Measurements from ENCODE around the gene NEO1.
"Not testable (repeated sequence)": the region's sequence is repeated elsewhere in the genome, so short reads cannot be mapped to it uniquely, and the experiment has no call there.

The NEO1 gene

GRCh38 chr15:73196113-73196512 is 143.8 kb downstream of the NEO1 start:
- no peak for DNase-seq (ENCODE audit: low read depth in 2 of 2)

GRCh38 chr15:73200339-73200738 is 148.1 kb downstream of the NEO1 start:
- DNase-seq (ENCODE audit: low read depth in 2 of 2) = no peak

GRCh38 chr15:73210630-73211029 is 158.4 kb downstream of the NEO1 start:
- no peak for DNase-seq (ENCODE audit: low read depth in 2 of 2)

- no peak for DNase-seq (ENCODE audit: low read depth in 2 of 2)
Measured at GRCh38 chr15:73212424-73212823, 160.2 kb downstream of the NEO1 start.

- DNase-seq (ENCODE audit: low read depth in 2 of 2) = not testable (repeated sequence)
Measured at GRCh38 chr15:73221450-73221849, 169.2 kb downstream of the NEO1 start.

GRCh38 chr15:73225358-73226015 is 173.2 kb downstream of the NEO1 start:
- DNase-seq (ENCODE audit: low read depth in 2 of 2) = no peak

- DNase-seq (ENCODE audit: low read depth in 2 of 2) = no peak
Measured at GRCh38 chr15:73226093-73226814, 174.0 kb downstream of the NEO1 start.

- no peak for DNase-seq (ENCODE audit: low read depth in 2 of 2)
Measured at GRCh38 chr15:73227433-73228056, 175.3 kb downstream of the NEO1 start.

- DNase-seq (ENCODE audit: low read depth in 2 of 2) = no peak
Measured at GRCh38 chr15:73228128-73228646, 175.9 kb downstream of the NEO1 start.

GRCh38 chr15:73231661-73232419 is 179.6 kb downstream of the NEO1 start:
- DNase-seq (ENCODE audit: low read depth in 2 of 2) = no peak

GRCh38 chr15:73232776-73233175 is 180.5 kb downstream of the NEO1 start:
- no peak for DNase-seq (ENCODE audit: low read depth in 2 of 2)

- DNase-seq (ENCODE audit: low read depth in 2 of 2) = no peak
Measured at GRCh38 chr15:73233623-73234022, 181.4 kb downstream of the NEO1 start.

- DNase-seq (ENCODE audit: low read depth in 2 of 2) = no peak
Measured at GRCh38 chr15:73237910-73238309, 185.6 kb downstream of the NEO1 start.

GRCh38 chr15:73239564-73240215 is 187.4 kb downstream of the NEO1 start:
- no peak for DNase-seq (ENCODE audit: low read depth in 2 of 2)

GRCh38 chr15:73240866-73241499 is 188.7 kb downstream of the NEO1 start:
- peak in 1 of 2 experiments; percentile 32 for DNase-seq (ENCODE audit: low read depth in 2 of 2)

- no peak for DNase-seq (ENCODE audit: low read depth in 2 of 2)
Measured at GRCh38 chr15:73244333-73244732, 192.1 kb downstream of the NEO1 start.

- no peak for DNase-seq (ENCODE audit: low read depth in 2 of 2)
Measured at GRCh38 chr15:73246439-73246838, 194.2 kb downstream of the NEO1 start.

- DNase-seq (ENCODE audit: low read depth in 2 of 2) = no peak
Measured at GRCh38 chr15:73246898-73247297, 194.6 kb downstream of the NEO1 start.

- no peak for DNase-seq (ENCODE audit: low read depth in 2 of 2)
Measured at GRCh38 chr15:73247331-73247730, 195.1 kb downstream of the NEO1 start.

- no peak for DNase-seq (ENCODE audit: low read depth in 2 of 2)
Measured at GRCh38 chr15:73249499-73249898, 197.2 kb downstream of the NEO1 start.

GRCh38 chr15:73254598-73254997 is 202.3 kb downstream of the NEO1 start:
- no peak for DNase-seq (ENCODE audit: low read depth in 2 of 2)

All from fibroblast of skin of left quadriceps (primary cell).